ENCODE results near the gene TENM4.

The TENM4 gene

GRCh38 chr11:78657441-78657840, 783.4 kb downstream of the TENM4 start:
- no peaks in the 10 kb centered on the region for H3K27me3 ChIP-seq (ENCODE audit: insufficient read depth, low read length)
- H3K4me3 ChIP-seq (ENCODE audit: low read depth, low read length): no peak overlapping the region
- H3K4me1 ChIP-seq (ENCODE audit: control insufficient read depth, insufficient read depth, low read length, unreplicated experiment): no peaks in the 10 kb centered on the region
- no peaks in the 10 kb centered on the region for H3K36me3 ChIP-seq (ENCODE audit: insufficient read depth, low read length)
- H3K27ac ChIP-seq (ENCODE audit: low read depth, low read length): no peak overlapping the region
- no peaks in the 10 kb centered on the region for H3K79me2 ChIP-seq (ENCODE audit: control insufficient read depth, insufficient read depth, low read length, unreplicated experiment)
- no peak overlapping the region for H2AFZ ChIP-seq (ENCODE audit: low read length, unreplicated experiment)

- Histone ChIP-seq H3K36me3 (ENCODE audit: insufficient read depth, low read length) (no peaks in the 10 kb centered on the region), H3K4me3 (ENCODE audit: low read depth, low read length) (no peak overlapping the region), H3K27ac (ENCODE audit: low read depth, low read length) (no peak overlapping the region), H3K79me2 (ENCODE audit: control insufficient read depth, insufficient read depth, low read length, unreplicated experiment) (no peaks in the 10 kb centered on the region), H3K27me3 (ENCODE audit: insufficient read depth, low read length) (no peaks in the 10 kb centered on the region), H2AFZ (ENCODE audit: low read length, unreplicated experiment) (no peak overlapping the region), H3K4me1 (ENCODE audit: control insufficient read depth, insufficient read depth, low read length, unreplicated experiment) (no peaks in the 10 kb centered on the region)
Observed at GRCh38 chr11:78656984-78657383, 783.8 kb downstream of the TENM4 start.

GRCh38 chr11:78656327-78656726, 784.5 kb downstream of the TENM4 start:
- Histone ChIP-seq H2AFZ (ENCODE audit: low read length, unreplicated experiment) (no peak overlapping the region), H3K4me1 (ENCODE audit: control insufficient read depth, insufficient read depth, low read length, unreplicated experiment) (no peaks in the 10 kb centered on the region), H3K4me3 (ENCODE audit: low read depth, low read length) (no peak overlapping the region), H3K36me3 (ENCODE audit: insufficient read depth, low read length) (no peaks in the 10 kb centered on the region), H3K27me3 (ENCODE audit: insufficient read depth, low read length) (no peaks in the 10 kb centered on the region), H3K79me2 (ENCODE audit: control insufficient read depth, insufficient read depth, low read length, unreplicated experiment) (no peaks in the 10 kb centered on the region), H3K27ac (ENCODE audit: low read depth, low read length) (no peak overlapping the region)

GRCh38 chr11:78655561-78655960, 785.3 kb downstream of the TENM4 start:
- H3K27ac ChIP-seq (ENCODE audit: low read depth, low read length): no peak overlapping the region
- H3K4me3 ChIP-seq (ENCODE audit: low read depth, low read length): no peak overlapping the region
- no peaks in the 10 kb centered on the region for H3K27me3 ChIP-seq (ENCODE audit: insufficient read depth, low read length)
- H3K36me3 ChIP-seq (ENCODE audit: insufficient read depth, low read length): no peaks in the 10 kb centered on the region
- no peaks in the 10 kb centered on the region for H3K4me1 ChIP-seq (ENCODE audit: control insufficient read depth, insufficient read depth, low read length, unreplicated experiment)
- H3K79me2 ChIP-seq (ENCODE audit: control insufficient read depth, insufficient read depth, low read length, unreplicated experiment): no peaks in the 10 kb centered on the region
- no peak overlapping the region for H2AFZ ChIP-seq (ENCODE audit: low read length, unreplicated experiment)

GRCh38 chr11:78654866-78655265, 786.0 kb downstream of the TENM4 start:
- no peaks in the 10 kb centered on the region for H3K4me1 ChIP-seq (ENCODE audit: control insufficient read depth, insufficient read depth, low read length, unreplicated experiment)
- no peaks in the 10 kb centered on the region for H3K79me2 ChIP-seq (ENCODE audit: control insufficient read depth, insufficient read depth, low read length, unreplicated experiment)
- H3K36me3 ChIP-seq (ENCODE audit: insufficient read depth, low read length): no peaks in the 10 kb centered on the region
- H2AFZ ChIP-seq (ENCODE audit: low read length, unreplicated experiment): no peak overlapping the region
- H3K4me3 ChIP-seq (ENCODE audit: low read depth, low read length): no peak overlapping the region
- H3K27ac ChIP-seq (ENCODE audit: low read depth, low read length): no peak overlapping the region
- H3K27me3 ChIP-seq (ENCODE audit: insufficient read depth, low read length): no peaks in the 10 kb centered on the region

- no peak overlapping the region for H2AFZ ChIP-seq (ENCODE audit: low read length, unreplicated experiment)
- H3K27me3 ChIP-seq (ENCODE audit: insufficient read depth, low read length): no peaks in the 10 kb centered on the region
- H3K4me3 ChIP-seq (ENCODE audit: low read depth, low read length): no peak overlapping the region
- no peak overlapping the region for H3K27ac ChIP-seq (ENCODE audit: low read depth, low read length)
- no peaks in the 10 kb centered on the region for H3K4me1 ChIP-seq (ENCODE audit: control insufficient read depth, insufficient read depth, low read length, unreplicated experiment)
- H3K36me3 ChIP-seq (ENCODE audit: insufficient read depth, low read length): no peaks in the 10 kb centered on the region
- no peaks in the 10 kb centered on the region for H3K79me2 ChIP-seq (ENCODE audit: control insufficient read depth, insufficient read depth, low read length, unreplicated experiment)
Observed at GRCh38 chr11:78654071-78654470, 786.8 kb downstream of the TENM4 start.

GRCh38 chr11:78653294-78653909, 787.4 kb downstream of the TENM4 start:
- H3K27me3 ChIP-seq (ENCODE audit: insufficient read depth, low read length): no peaks in the 10 kb centered on the region
- H3K4me1 ChIP-seq (ENCODE audit: control insufficient read depth, insufficient read depth, low read length, unreplicated experiment): no peaks in the 10 kb centered on the region
- no peak overlapping the region for H3K4me3 ChIP-seq (ENCODE audit: low read depth, low read length)
- no peaks in the 10 kb centered on the region for H3K36me3 ChIP-seq (ENCODE audit: insufficient read depth, low read length)
- no peak overlapping the region for H2AFZ ChIP-seq (ENCODE audit: low read length, unreplicated experiment)
- H3K27ac ChIP-seq (ENCODE audit: low read depth, low read length): no peak overlapping the region
- H3K79me2 ChIP-seq (ENCODE audit: control insufficient read depth, insufficient read depth, low read length, unreplicated experiment): no peaks in the 10 kb centered on the region

GRCh38 chr11:78652843-78653239, 788.0 kb downstream of the TENM4 start:
- no peaks in the 10 kb centered on the region for H3K36me3 ChIP-seq (ENCODE audit: insufficient read depth, low read length)
- H2AFZ ChIP-seq (ENCODE audit: low read length, unreplicated experiment): no peak overlapping the region
- H3K27ac ChIP-seq (ENCODE audit: low read depth, low read length): no peak overlapping the region
- no peaks in the 10 kb centered on the region for H3K79me2 ChIP-seq (ENCODE audit: control insufficient read depth, insufficient read depth, low read length, unreplicated experiment)
- no peaks in the 10 kb centered on the region for H3K27me3 ChIP-seq (ENCODE audit: insufficient read depth, low read length)
- no peaks in the 10 kb centered on the region for H3K4me1 ChIP-seq (ENCODE audit: control insufficient read depth, insufficient read depth, low read length, unreplicated experiment)
- H3K4me3 ChIP-seq (ENCODE audit: low read depth, low read length): no peak overlapping the region

GRCh38 chr11:78651923-78652842, 788.6 kb downstream of the TENM4 start:
- Histone ChIP-seq H3K27me3 (ENCODE audit: insufficient read depth, low read length) (no peaks in the 10 kb centered on the region), H3K4me1 (ENCODE audit: control insufficient read depth, insufficient read depth, low read length, unreplicated experiment) (no peaks in the 10 kb centered on the region), H3K27ac (ENCODE audit: low read depth, low read length) (no peak overlapping the region), H3K4me3 (ENCODE audit: low read depth, low read length) (no peak overlapping the region), H3K79me2 (ENCODE audit: control insufficient read depth, insufficient read depth, low read length, unreplicated experiment) (no peaks in the 10 kb centered on the region), H3K36me3 (ENCODE audit: insufficient read depth, low read length) (no peaks in the 10 kb centered on the region), H2AFZ (ENCODE audit: low read length, unreplicated experiment) (no peak overlapping the region)

GRCh38 chr11:78651136-78651775, 789.6 kb downstream of the TENM4 start:
- Histone ChIP-seq H2AFZ (ENCODE audit: low read length, unreplicated experiment) (no peak overlapping the region), H3K27ac (ENCODE audit: low read depth, low read length) (no peak overlapping the region), H3K27me3 (ENCODE audit: insufficient read depth, low read length) (no peaks in the 10 kb centered on the region), H3K4me3 (ENCODE audit: low read depth, low read length) (no peak overlapping the region), H3K79me2 (ENCODE audit: control insufficient read depth, insufficient read depth, low read length, unreplicated experiment) (no peaks in the 10 kb centered on the region), H3K4me1 (ENCODE audit: control insufficient read depth, insufficient read depth, low read length, unreplicated experiment) (no peaks in the 10 kb centered on the region), H3K36me3 (ENCODE audit: insufficient read depth, low read length) (no peaks in the 10 kb centered on the region)
